Caco-2 (cell line): ENCODE data around the gene ATG16L1. TPM values are rescaled to one million over a fixed set of nuclear protein-coding genes. Genes with fewer than 3 reads are reported as not detected.

ENCODE experiments used
- BruUV-seq: library from RNA; stranded (reverse); fragments of 400-500 nt; replicated peaks from 2 replicates; lab custom pipeline; 2021; lab: Mats Ljungman, UMichigan
- CTCF ChIA-PET: fragments of 300-600 bp; sonication (Branson Sonifier 250); formaldehyde crosslinking; loops from one replicate; lab custom pipeline; 2022; ENCODE audit warnings: antibody characterized with exemption; lab: Charles Lee
- POLR2A ChIA-PET: fragments of 300-600 bp; sonication (Branson Sonifier 250); formaldehyde crosslinking; loops from one replicate; lab custom pipeline; 2022; ENCODE audit warnings: antibody characterized with exemption; lab: Charles Lee
- DNase-seq, 2 experiments: peaks; one replicate each; pipeline versions ENCODE4 v3.0.0 to v3.0.0-alpha.2; 2020 to 2022
- H3K27me3 ChIP-seq: replicated peaks from 2 replicates; pipeline ENCODE4 v1.6.0; 2011; ENCODE audit warnings: low read length; ENCODE audit not compliant: control insufficient read depth, insufficient read depth
- H3K36me3 ChIP-seq: 2 replicates; pipeline ENCODE4 v1.5.1; 2011; ENCODE audit warnings: low read length; ENCODE audit not compliant: control insufficient read depth, insufficient read depth
- H3K4me1 ChIP-seq: fragments of 250-450 bp; sonication (Bioruptor Pico); 2 replicates; pipeline ENCODE4 v1.5.1; 2020; ENCODE audit warnings: mild to moderate bottlenecking
- H3K4me3 ChIP-seq: 2 replicates; pipeline ENCODE4 v1.5.1; 2011; ENCODE audit warnings: low read depth, mild to moderate bottlenecking, control low read depth, low read length
- H3K9me3 ChIP-seq: fragments of 250-450 bp; sonication (Bioruptor Pico); 2 replicates; pipeline ENCODE4 v1.5.1; 2020; ENCODE audit warnings: mild to moderate bottlenecking, moderate library complexity
- H3K27ac Mint-ChIP-seq: one replicate; pipeline ENCODE4 v1.8.0; 2022; ENCODE audit warnings: mixed read lengths; ENCODE audit not compliant: unreplicated experiment
- H3K27me3 Mint-ChIP-seq: one replicate; pipeline ENCODE4 v1.8.0; 2022; ENCODE audit warnings: mixed read lengths; ENCODE audit not compliant: insufficient read depth, unreplicated experiment
- H3K36me3 Mint-ChIP-seq: one replicate; pipeline ENCODE4 v1.8.0; 2022; ENCODE audit warnings: mild to moderate bottlenecking, mixed read lengths; ENCODE audit not compliant: insufficient read depth, unreplicated experiment
- H3K4me1 Mint-ChIP-seq: one replicate; pipeline ENCODE4 v1.8.0; 2022; ENCODE audit warnings: low read depth, mixed read lengths; ENCODE audit not compliant: unreplicated experiment
- H3K4me3 Mint-ChIP-seq: one replicate; pipeline ENCODE4 v1.8.0; 2022; ENCODE audit warnings: mild to moderate bottlenecking, moderate library complexity, mixed read lengths; ENCODE audit not compliant: unreplicated experiment
- H3K9me3 Mint-ChIP-seq: one replicate; pipeline ENCODE4 v1.8.0; 2022; ENCODE audit warnings: mixed read lengths; ENCODE audit not compliant: unreplicated experiment
- CTCF ChIP-seq, 2 experiments: fragments of 200-600 bp in 1 of 2; IDR thresholded peaks; 1 replicate in 1 of 2; 2 replicates in 1 of 2; pipeline versions ENCODE4 v1.5.1 to v1.8.0; 2011 to 2022; ENCODE audit warnings: antibody characterized with exemption in 1 of 2, control low read depth in 1 of 2, inconsistent platforms in 1 of 2, low read depth in 1 of 2, low read length in 1 of 2, mild to moderate bottlenecking in 1 of 2, moderate library complexity in 1 of 2; ENCODE audit not compliant: insufficient read depth in 1 of 2, severe bottlenecking in 1 of 2, unreplicated experiment in 1 of 2
- intact Hi-C: fragments of 100-400 bp; cut with micrococcal nuclease; formaldehyde crosslinking; loops from one replicate; pipeline ENCODE4 v1.10.0; 2022; ENCODE audit not compliant: unreplicated experiment
- total RNA-seq: library from RNA; stranded (reverse); gene quantifications from 2 replicates; pipeline ENCODE4 v1.2.3, GENCODE V29; 2022

ATG16L1 gene
- total RNA-seq, 1 experiment from 2014 or later: 20.1 TPM

- no peaks in the 10 kb centered on the region for H3K9me3 ChIP-seq
- no peak for DNase-seq
- ChIA-PET CTCF (no interaction called here), POLR2A (no interaction called here)
- Mint-ChIP-seq H3K4me1 (no peaks in the 10 kb centered on the region), H3K36me3 (no peaks in the 10 kb centered on the region), H3K9me3 (no peaks in the 10 kb centered on the region), H3K27me3 (no peaks in the 10 kb centered on the region), H3K27ac (no peak overlapping the region), H3K4me3 (no peak overlapping the region)
- no peak for TF ChIP-seq CTCF (IDR thresholded peaks at IDR 0.05; ENCODE audit: insufficient read depth in 1 of 2, low read depth in 1 of 2, low read length in 1 of 2, severe bottlenecking in 1 of 2, unreplicated experiment in 1 of 2)
- no TSS peak for BruUV-seq
- intact Hi-C loops: no loop called here
- H3K27me3 ChIP-seq: no peaks in the 10 kb centered on the region
- no peak overlapping the region for H3K4me3 ChIP-seq
- H3K36me3 ChIP-seq: no peaks in the 10 kb centered on the region
- H3K4me1 ChIP-seq: no peaks in the 10 kb centered on the region
Measured at GRCh38 chr2:233336541-233336940, 85.1 kb downstream of the ATG16L1 start.

- CTCF ChIA-PET: no interaction called here
- POLR2A ChIA-PET: interaction anchor here (0.5 kb wide), 1 partner anchor 16 kb away, joined by 3 read pairs; no protein-coding TSS in a partner anchor
Measured at GRCh38 chr2:233338046-233338445, 86.6 kb downstream of the ATG16L1 start.

GRCh38 chr2:233338812-233339368 lies 87.4 kb downstream of the ATG16L1 start:
- no peaks in the 10 kb centered on the region for H3K27me3 ChIP-seq
- Mint-ChIP-seq H3K36me3 (no peaks in the 10 kb centered on the region), H3K9me3 (no peaks in the 10 kb centered on the region), H3K27me3 (no peaks in the 10 kb centered on the region), H3K4me3 (no peak overlapping the region), H3K27ac (no peak overlapping the region), H3K4me1 (no peaks in the 10 kb centered on the region)
- CTCF ChIA-PET: no interaction called here
- H3K9me3 ChIP-seq: no peaks in the 10 kb centered on the region
- BruUV-seq: no TSS peak
- no peaks in the 10 kb centered on the region for H3K36me3 ChIP-seq
- H3K4me3 ChIP-seq: no peak overlapping the region
- TF ChIP-seq CTCF (IDR thresholded peaks at IDR 0.05; ENCODE audit: insufficient read depth in 1 of 2, low read depth in 1 of 2, low read length in 1 of 2, severe bottlenecking in 1 of 2, unreplicated experiment in 1 of 2): no peak
- POLR2A ChIA-PET: no interaction called here
- intact Hi-C loops: no loop called here
- DNase-seq: no peak
- no peaks in the 10 kb centered on the region for H3K4me1 ChIP-seq

More at GRCh38 chr2:233338046-233338445, 86.6 kb downstream of the ATG16L1 start:
- Mint-ChIP-seq H3K27ac (no peak overlapping the region), H3K4me1 (no peaks in the 10 kb centered on the region), H3K9me3 (no peaks in the 10 kb centered on the region), H3K27me3 (no peaks in the 10 kb centered on the region), H3K4me3 (no peak overlapping the region), H3K36me3 (no peaks in the 10 kb centered on the region)
- no peak for TF ChIP-seq CTCF (IDR thresholded peaks at IDR 0.05; ENCODE audit: insufficient read depth in 1 of 2, low read depth in 1 of 2, low read length in 1 of 2, severe bottlenecking in 1 of 2, unreplicated experiment in 1 of 2)
- Histone ChIP-seq H3K4me1 (no peaks in the 10 kb centered on the region), H3K27me3 (no peaks in the 10 kb centered on the region), H3K36me3 (no peaks in the 10 kb centered on the region), H3K9me3 (no peaks in the 10 kb centered on the region), H3K4me3 (no peak overlapping the region)
- BruUV-seq: no TSS peak
- DNase-seq: no peak
- intact Hi-C loops: no loop called here
